Esophagus muscularis mucosa (tissue), 4 donors: ENCODE results near the gene MC3R. TPM values are rescaled to one million over a fixed set of nuclear protein-coding genes. Genes with fewer than 3 reads are reported as not detected.
"Not testable (repeated sequence)": the region's sequence is repeated elsewhere in the genome, so short reads cannot be mapped to it uniquely, and the experiment has no call there.

Experiments
- DNase-seq: peaks from one replicate; pipeline ENCODE4 v3.0.0-alpha.2; 2017; ENCODE audit errors: extremely low spot score
- H3K27ac ChIP-seq, 4 donors: fragments of 200-600 bp; sonication (generic); replicated peaks in 1 of 4; 1 replicate in 3 of 4; 2 replicates in 1 of 4; pipeline ENCODE4 v1.5.1; 2016 to 2019; ENCODE audit warnings: mild to moderate bottlenecking in 1 of 4
- H3K27me3 ChIP-seq, 4 donors: fragments of 200-600 bp; sonication (generic); one replicate each; pipeline versions ENCODE4 v1.5.1 to v1.6.0; 2016 to 2019
- H3K36me3 ChIP-seq, 4 donors: fragments of 200-600 bp; sonication (generic); one replicate each; pipeline ENCODE4 v1.5.1; 2016 to 2019
- H3K4me1 ChIP-seq, 4 donors: fragments of 200-600 bp; sonication (generic); one replicate each; pipeline ENCODE4 v1.5.1; 2016 to 2019
- H3K4me3 ChIP-seq, 4 donors: fragments of 200-600 bp; sonication (generic); 1 replicate in 2 of 4; 2 replicates in 2 of 4; pipeline ENCODE4 v1.5.1; 2016 to 2019; ENCODE audit warnings: mild to moderate bottlenecking in 4 of 4, moderate library complexity in 1 of 4
- H3K9me3 ChIP-seq, 4 donors: fragments of 200-600 bp; sonication (generic); 1 replicate in 3 of 4; 2 replicates in 1 of 4; pipeline ENCODE4 v1.5.1; 2016 to 2019
- CTCF ChIP-seq, 3 experiments: fragments of 200-600 bp in 2 of 3; fragments of 450-650 bp in 1 of 3; sonication (generic) in 2 of 3; IDR thresholded peaks; one replicate each; pipeline ENCODE4 v1.5.1; 2017 to 2019; ENCODE audit warnings: antibody characterized with exemption in 3 of 3, mild to moderate bottlenecking in 2 of 3, moderate library complexity in 1 of 3
- EP300 ChIP-seq: sonication (generic); formaldehyde crosslinking; IDR thresholded peaks from one replicate; pipeline ENCODE4 v1.6.1; 2017; ENCODE audit warnings: antibody characterized with exemption
- POLR2A ChIP-seq: fragments of 450-650 bp; IDR thresholded peaks from one replicate; pipeline ENCODE4 v1.6.1; 2017; ENCODE audit warnings: antibody characterized with exemption, moderate library complexity, mild to moderate bottlenecking, low read depth
- POLR2AphosphoS5 ChIP-seq, 2 donors: sonication (generic); formaldehyde crosslinking; IDR thresholded peaks; one replicate each; pipeline ENCODE4 v1.6.1; 2017; ENCODE audit warnings: antibody characterized with exemption in 2 of 2
- WGBS: methylation state at CpG from one replicate; pipeline ENCODE4 v1.1.5; 2018; 5-methylcytosine and 5-hydroxymethylcytosine counted together
- intact Hi-C: fragments of 100-400 bp; cut with DNase I; formaldehyde crosslinking; loops from one replicate; pipeline ENCODE4 v1.15.1; 2023
- total RNA-seq, 4 donors: library from RNA; depleted of rRNA; stranded (reverse); fragments of >200 nt; gene quantifications; one replicate each; pipeline versions ENCODE4 v1.1.0 to v1.2.1, GENCODE V29; 2016

MC3R gene
- total RNA-seq, 4 donors from 2014 or later, result not detected

GRCh38 chr20:56213321-56213720, 35.2 kb upstream of the MC3R start:
- WGBS, result 88% methylated on average over 2 of the region's 2 CpGs
- Histone ChIP-seq H3K4me3 (no peak overlapping the region), H3K27ac (no peak overlapping the region), H3K4me1 (no peaks in the 10 kb centered on the region), H3K27me3 (peaks cover 0 to 5% (median 0%) of the 10 kb centered on the region in 4 donors), H3K36me3 (no peaks in the 10 kb centered on the region), H3K9me3 (no peaks in the 10 kb centered on the region)
- DNase-seq, result no peak
- no peak for TF ChIP-seq POLR2AphosphoS5 (IDR thresholded peaks at IDR 0.05)
- TF ChIP-seq CTCF (IDR thresholded peaks at IDR 0.05), result no peak
- intact Hi-C loops, result no loop called here

GRCh38 chr20:56215115-56215514, 33.4 kb upstream of the MC3R start:
- peaks cover 0 to 5% (median 0%) of the 10 kb centered on the region in 4 donors for H3K27me3 ChIP-seq
- 41% methylated on average over 1 of the region's 2 CpGs for WGBS
- H3K4me1 ChIP-seq, result no peaks in the 10 kb centered on the region
- H3K9me3 ChIP-seq, result peaks cover 0 to 11% (median 0%) of the 10 kb centered on the region in 4 donors
- intact Hi-C loops, result no loop called here
- H3K27ac ChIP-seq, result no peak overlapping the region
- DNase-seq, result no peak
- TF ChIP-seq CTCF (IDR thresholded peaks at IDR 0.05) (no peak), EP300 (no peak), POLR2A (no peak), POLR2AphosphoS5 (IDR thresholded peaks at IDR 0.05) (no peak)
- H3K4me3 ChIP-seq, result no peak overlapping the region
- no peaks in the 10 kb centered on the region for H3K36me3 ChIP-seq

DNA sequence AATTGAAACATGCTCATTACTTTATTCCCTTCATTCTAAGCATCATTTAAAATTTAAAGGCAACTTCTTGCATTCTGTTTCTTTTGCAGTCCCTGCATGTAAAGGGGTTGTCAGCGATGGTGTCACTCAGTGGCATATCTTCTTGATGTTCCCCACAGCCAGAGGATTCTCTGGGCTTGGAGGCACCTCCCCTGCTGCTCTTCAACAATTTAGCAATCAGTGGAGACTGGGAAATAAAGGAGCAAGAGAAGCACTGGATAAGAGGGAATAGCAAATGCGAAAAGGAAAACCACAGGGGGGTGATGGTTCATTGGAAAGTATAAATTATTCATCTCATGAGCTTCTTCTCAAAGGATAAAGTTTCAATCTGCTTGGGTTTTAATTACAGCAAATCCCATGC, 30.7 kb upstream of the MC3R start:
- Histone ChIP-seq H3K27me3 (peaks cover 0 to 5% (median 0%) of the 10 kb centered on the region in 4 donors), H3K9me3 (peaks cover 0 to 13% (median 0%) of the 10 kb centered on the region in 4 donors), H3K4me3 (no peak overlapping the region), H3K27ac (no peak overlapping the region), H3K4me1 (no peaks in the 10 kb centered on the region), H3K36me3 (no peaks in the 10 kb centered on the region)
- 62% methylated on average over 2 of the region's 2 CpGs for WGBS
- TF ChIP-seq POLR2AphosphoS5 (IDR thresholded peaks at IDR 0.05), result no peak
- TF ChIP-seq CTCF (IDR thresholded peaks at IDR 0.05), result no peak
- TF ChIP-seq POLR2A, result no peak
- no peak for TF ChIP-seq EP300
- DNase-seq, result no peak
- intact Hi-C loops, result no loop called here

DNA sequence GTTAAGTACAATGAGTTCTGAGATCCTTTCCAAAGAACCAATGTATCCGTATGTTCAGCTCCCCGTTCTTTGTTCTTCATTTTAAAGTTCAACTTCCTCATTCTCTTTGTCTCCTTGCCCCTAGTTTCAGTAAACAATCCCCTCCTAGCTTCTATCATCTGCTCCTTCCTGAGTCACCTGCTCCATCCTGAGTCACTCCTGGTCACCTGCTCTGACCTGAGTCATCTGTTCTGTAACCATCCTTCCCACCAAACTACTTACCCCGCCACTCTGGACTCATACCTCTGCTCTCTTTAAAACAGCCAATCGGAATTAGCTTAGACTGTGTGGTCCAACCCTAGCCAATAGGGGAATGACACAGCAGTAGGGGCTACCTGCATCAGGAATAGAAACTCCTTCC, 27.3 kb upstream of the MC3R start:
- WGBS, result 86% methylated on average over 4 of the region's 4 CpGs
- DNase-seq, H3K4me3 ChIP-seq, intact Hi-C loops, H3K36me3 ChIP-seq, H3K27ac ChIP-seq, H3K27me3 ChIP-seq, H3K4me1 ChIP-seq: not testable (repeated sequence)
- H3K9me3 ChIP-seq, result peaks cover 0 to 13% (median 0%) of the 10 kb centered on the region in 4 donors

DNA sequence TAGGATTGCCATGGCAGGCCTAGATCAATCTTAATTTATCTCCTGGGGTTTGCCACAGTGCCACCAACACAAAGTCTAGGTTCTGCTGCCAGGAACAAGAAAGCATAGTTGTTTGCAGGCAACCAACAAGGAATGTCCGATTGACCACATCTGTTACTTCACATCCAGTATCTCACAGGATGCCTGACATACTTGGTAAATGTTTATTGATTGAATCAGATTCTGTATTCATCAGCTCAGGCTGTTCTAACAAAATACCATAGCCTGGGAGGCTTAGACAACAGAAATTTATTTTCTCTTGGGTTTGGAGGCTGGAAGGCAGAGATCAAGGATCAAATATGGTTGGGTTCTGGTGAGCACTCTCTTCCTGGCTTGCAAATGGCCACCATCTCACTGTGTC, 26.3 kb upstream of the MC3R start:
- WGBS, result 67% methylated on average over 1 of the region's 1 CpG
- intact Hi-C loops, result no loop called here

More for the DNA sequence above, 26.3 kb upstream of the MC3R start:
- Histone ChIP-seq H3K27ac (no peak overlapping the region), H3K4me3 (no peak overlapping the region), H3K9me3 (peaks cover 0 to 13% (median 0%) of the 10 kb centered on the region in 4 donors), H3K27me3 (no peaks in the 10 kb centered on the region), H3K36me3 (no peaks in the 10 kb centered on the region), H3K4me1 (no peaks in the 10 kb centered on the region)
- no peak for DNase-seq
- TF ChIP-seq POLR2A, result no peak
- TF ChIP-seq EP300, result no peak
- TF ChIP-seq POLR2AphosphoS5 (IDR thresholded peaks at IDR 0.05), result no peak
- no peak for TF ChIP-seq CTCF (IDR thresholded peaks at IDR 0.05)
